Prostate gland (tissue), 2 donors: Measurements from ENCODE around the gene MXRA8. TPM values are rescaled to one million over a fixed set of nuclear protein-coding genes. Genes with fewer than 3 reads are reported as not detected.

ENCODE experiments used
- DNase-seq: peaks from one replicate; pipeline ENCODE4 v3.0.0-alpha.2; 2019; ENCODE audit warnings: low spot score
- H3K27ac ChIP-seq, 2 donors: fragments of 200-600 bp; sonication (generic); 2 replicates each; pipeline ENCODE4 v1.5.1; 2017 to 2019
- H3K27me3 ChIP-seq: fragments of 200-600 bp; sonication (generic); replicated peaks from 2 replicates; pipeline ENCODE4 v1.5.1; 2019; ENCODE audit not compliant: insufficient read depth
- H3K36me3 ChIP-seq, 2 donors: fragments of 200-600 bp; sonication (generic); 1 replicate in 1 of 2; 2 replicates in 1 of 2; pipeline versions ENCODE4 v1.5.1 to v1.8.1; 2017 to 2019
- H3K4me1 ChIP-seq: fragments of 200-600 bp; sonication (generic); replicated peaks from 2 replicates; pipeline ENCODE4 v1.5.1; 2019
- H3K4me3 ChIP-seq, 2 donors: fragments of 200-600 bp; sonication (generic); 2 replicates each; pipeline ENCODE4 v1.5.1; 2017 to 2019
- H3K9me3 ChIP-seq: fragments of 200-600 bp; sonication (generic); 2 replicates; pipeline ENCODE4 v1.5.1; 2017
- POLR2A ChIP-seq: fragments of 450-650 bp; IDR thresholded peaks from one replicate; pipeline ENCODE4 v1.6.1; 2016; ENCODE audit warnings: antibody characterized with exemption, mild to moderate bottlenecking
- POLR2AphosphoS5 ChIP-seq: sonication (generic); formaldehyde crosslinking; IDR thresholded peaks from one replicate; pipeline ENCODE4 v1.6.1; 2017; ENCODE audit warnings: antibody characterized with exemption
- WGBS: methylation state at CpG from one replicate; pipeline ENCODE4 v1.1.5; 2018; 5-methylcytosine and 5-hydroxymethylcytosine counted together
- intact Hi-C: fragments of 100-400 bp; cut with DNase I; formaldehyde crosslinking; loops from one replicate; pipeline ENCODE4 v1.14.2; 2022
- total RNA-seq, 2 donors: library from RNA; depleted of rRNA; stranded (reverse); fragments of >200 nt; gene quantifications; one replicate each; pipeline ENCODE4 v1.1.0, GENCODE V29; 2016
- TF ChIP-seq, protein P1 (sequence below), 4 experiments: fragments of 200-600 bp in 2 of 4; fragments of 450-650 bp in 2 of 4; sonication (generic) in 2 of 4; IDR thresholded peaks; 1 replicate in 3 of 4; 2 replicates in 1 of 4; pipeline ENCODE4 v1.5.1; 2016 to 2019; ENCODE audit warnings: antibody characterized with exemption in 4 of 4, mild to moderate bottlenecking in 2 of 4, moderate library complexity in 2 of 4

Gene MXRA8
- total RNA-seq, 2 donors from 2014 or later: 39.0 to 152 TPM

DNA sequence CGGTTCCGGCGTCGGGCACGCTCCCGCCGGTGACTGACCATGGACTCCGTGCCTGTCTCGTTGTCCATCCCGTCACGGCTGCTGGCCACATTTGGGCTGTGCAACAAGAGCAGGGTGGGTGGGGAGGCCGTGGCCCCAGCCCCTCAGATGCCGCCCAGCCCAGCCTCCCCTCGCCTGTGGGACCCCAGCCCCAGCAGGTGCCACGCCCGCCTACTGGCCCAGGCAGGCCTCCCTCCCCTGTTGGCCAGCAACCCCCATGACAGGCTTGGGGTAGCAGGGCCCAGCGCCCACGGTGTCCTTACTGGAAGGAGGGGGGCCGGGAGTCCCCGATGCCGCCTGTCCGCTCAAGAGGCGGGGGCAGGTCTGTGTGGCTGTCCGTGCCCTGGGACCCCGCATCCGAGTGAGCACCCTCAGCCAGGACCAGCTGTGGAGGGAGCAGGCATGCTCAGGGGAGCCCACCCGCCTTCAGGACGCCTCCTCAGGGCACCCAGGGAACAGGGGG, 16.2 kb downstream of the MXRA8 start:
- Histone ChIP-seq H3K9me3 (no peaks in the 10 kb centered on the region), H3K36me3 (peaks cover 0 to 11% of the 10 kb centered on the region in 2 donors), H3K27ac (no peak overlapping the region), H3K27me3 (no peaks in the 10 kb centered on the region), H3K4me1 (peaks cover 11% of the 10 kb centered on the region), H3K4me3 (no peak overlapping the region)
- DNase-seq: no peak
- TF ChIP-seq, protein P1, sequence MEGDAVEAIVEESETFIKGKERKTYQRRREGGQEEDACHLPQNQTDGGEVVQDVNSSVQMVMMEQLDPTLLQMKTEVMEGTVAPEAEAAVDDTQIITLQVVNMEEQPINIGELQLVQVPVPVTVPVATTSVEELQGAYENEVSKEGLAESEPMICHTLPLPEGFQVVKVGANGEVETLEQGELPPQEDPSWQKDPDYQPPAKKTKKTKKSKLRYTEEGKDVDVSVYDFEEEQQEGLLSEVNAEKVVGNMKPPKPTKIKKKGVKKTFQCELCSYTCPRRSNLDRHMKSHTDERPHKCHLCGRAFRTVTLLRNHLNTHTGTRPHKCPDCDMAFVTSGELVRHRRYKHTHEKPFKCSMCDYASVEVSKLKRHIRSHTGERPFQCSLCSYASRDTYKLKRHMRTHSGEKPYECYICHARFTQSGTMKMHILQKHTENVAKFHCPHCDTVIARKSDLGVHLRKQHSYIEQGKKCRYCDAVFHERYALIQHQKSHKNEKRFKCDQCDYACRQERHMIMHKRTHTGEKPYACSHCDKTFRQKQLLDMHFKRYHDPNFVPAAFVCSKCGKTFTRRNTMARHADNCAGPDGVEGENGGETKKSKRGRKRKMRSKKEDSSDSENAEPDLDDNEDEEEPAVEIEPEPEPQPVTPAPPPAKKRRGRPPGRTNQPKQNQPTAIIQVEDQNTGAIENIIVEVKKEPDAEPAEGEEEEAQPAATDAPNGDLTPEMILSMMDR (IDR thresholded peaks at IDR 0.05): no peak
- no peak for TF ChIP-seq POLR2A
- no peak for TF ChIP-seq POLR2AphosphoS5
- WGBS: 93% methylated on average over 23 of the region's 28 CpGs
- intact Hi-C loops: no loop called here

- no peak for TF ChIP-seq POLR2AphosphoS5
- no peak for TF ChIP-seq POLR2A
- TF ChIP-seq, protein P1 (IDR thresholded peaks at IDR 0.05): no peak
- Histone ChIP-seq H3K36me3 (peaks cover 0 to 11% of the 10 kb centered on the region in 2 donors), H3K9me3 (no peaks in the 10 kb centered on the region), H3K27ac (no peak overlapping the region), H3K27me3 (no peaks in the 10 kb centered on the region), H3K4me1 (peaks cover 8% of the 10 kb centered on the region), H3K4me3 (no peak overlapping the region)
- DNase-seq: no peak
- 91% methylated on average over 17 of the region's 17 CpGs for WGBS
- intact Hi-C loops: no loop called here
Measured at GRCh38 chr1:1341549-1342021, 16.8 kb downstream of the MXRA8 start.

DNA sequence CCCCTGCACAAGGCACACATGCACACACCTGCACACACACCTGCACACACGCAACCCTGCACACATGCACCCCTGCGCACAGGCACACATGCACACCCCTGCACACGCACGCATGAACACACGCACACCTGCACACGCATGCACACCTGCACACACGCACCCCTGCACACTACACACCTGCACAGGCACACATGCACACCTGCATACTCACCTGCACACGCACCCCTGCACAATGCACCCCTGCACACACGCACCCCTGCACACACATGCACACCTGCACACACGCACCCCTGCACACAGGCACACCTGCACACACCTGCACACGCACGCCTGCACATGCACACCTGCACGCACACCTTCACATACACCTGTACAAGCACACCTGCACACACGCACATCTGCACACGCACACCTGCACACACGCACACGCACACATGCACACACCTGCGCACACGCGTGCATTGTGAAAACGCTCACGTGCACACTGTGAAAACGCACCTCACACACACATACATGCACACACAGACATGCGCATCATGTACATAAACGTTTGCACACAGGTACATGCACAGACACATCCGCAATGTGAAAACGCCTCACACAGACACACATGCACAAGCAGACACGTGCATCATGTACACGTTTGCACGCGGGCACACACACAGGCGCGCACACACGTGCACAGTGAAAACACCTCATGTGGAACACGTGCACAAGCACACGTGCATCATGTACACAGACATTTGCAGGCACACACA, 17.4 kb downstream of the MXRA8 start:
- peaks cover 0 to 11% of the 10 kb centered on the region in 2 donors for H3K36me3 ChIP-seq
- intact Hi-C loops: no loop called here
- H3K27me3 ChIP-seq: no peaks in the 10 kb centered on the region
- H3K4me3 ChIP-seq: no peak overlapping the region
- 93% methylated on average over 36 of the region's 36 CpGs for WGBS
- peaks cover 2% of the 10 kb centered on the region for H3K4me1 ChIP-seq
- TF ChIP-seq POLR2A (no peak), POLR2AphosphoS5 (no peak)
- TF ChIP-seq, protein P1 (IDR thresholded peaks at IDR 0.05): no peak
- DNase-seq: no peak
- H3K27ac ChIP-seq: no peak overlapping the region
- H3K9me3 ChIP-seq: no peaks in the 10 kb centered on the region

DNA sequence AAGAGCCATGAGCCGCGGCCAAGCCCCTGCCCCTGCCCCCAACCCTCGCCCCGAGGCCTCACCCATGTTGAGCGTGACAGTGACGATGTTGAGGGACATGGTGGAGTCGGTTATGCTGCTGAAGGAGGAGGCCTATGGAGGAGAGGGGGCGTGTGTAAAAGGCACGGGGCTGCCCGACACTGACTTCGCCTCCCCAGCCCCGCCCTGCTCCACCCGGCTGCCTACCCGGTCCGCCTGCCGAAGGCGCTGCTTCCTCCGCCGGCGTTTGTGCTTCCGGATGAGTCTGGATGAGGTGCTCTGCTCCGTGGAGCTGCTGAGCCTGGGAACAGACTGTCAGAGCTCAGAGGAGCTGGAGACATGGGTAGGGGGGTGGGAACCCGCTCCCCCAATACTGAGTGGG, 18.2 kb downstream of the MXRA8 start:
- TF ChIP-seq POLR2A (no peak), POLR2AphosphoS5 (no peak)
- TF ChIP-seq, protein P1 (IDR thresholded peaks at IDR 0.05): no peak
- no peaks in the 10 kb centered on the region for H3K9me3 ChIP-seq
- no peak overlapping the region for H3K27ac ChIP-seq
- intact Hi-C loops: no loop called here
- H3K27me3 ChIP-seq: no peaks in the 10 kb centered on the region
- DNase-seq: no peak
- WGBS: 89% methylated on average over 23 of the region's 23 CpGs
- H3K4me3 ChIP-seq: no peak overlapping the region
- H3K36me3 ChIP-seq: peaks cover 2 to 11% of the 10 kb centered on the region in 2 donors
- H3K4me1 ChIP-seq: no peaks in the 10 kb centered on the region

DNA sequence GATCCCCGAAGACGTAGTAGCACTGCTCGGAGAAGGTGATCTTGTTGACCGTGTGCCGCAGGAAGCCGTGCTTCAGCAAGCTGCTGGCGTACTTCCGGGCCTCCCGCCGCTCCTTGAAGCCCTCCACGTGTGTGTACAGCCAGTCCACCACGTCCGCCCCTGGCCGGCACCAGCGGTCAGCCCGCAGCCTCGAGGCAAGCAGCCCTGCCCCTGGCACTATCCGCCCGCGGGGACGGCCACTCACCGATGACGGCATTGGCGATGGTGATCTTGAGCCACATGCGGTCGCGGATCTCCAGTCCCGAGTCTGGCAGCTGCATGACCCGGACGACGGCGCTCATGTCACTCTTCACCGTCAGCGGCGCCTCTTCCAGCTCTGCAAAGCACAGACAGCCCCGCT, 20.1 kb downstream of the MXRA8 start:
- intact Hi-C loops: no loop called here
- no peak for DNase-seq
- H3K27ac ChIP-seq: no peak overlapping the region
- H3K9me3 ChIP-seq: no peaks in the 10 kb centered on the region
- 94% methylated on average over 35 of the region's 36 CpGs for WGBS
- TF ChIP-seq, protein P1 (IDR thresholded peaks at IDR 0.05): no peak
- TF ChIP-seq POLR2A: no peak
- TF ChIP-seq POLR2AphosphoS5: no peak
- no peaks in the 10 kb centered on the region for H3K4me1 ChIP-seq
- H3K36me3 ChIP-seq: peaks cover 2 to 11% of the 10 kb centered on the region in 2 donors
- H3K27me3 ChIP-seq: no peaks in the 10 kb centered on the region
- H3K4me3 ChIP-seq: no peak overlapping the region
